SU-DHL-6 (cell line): ENCODE measurements around the gene PDXP.

Source experiments
- CTCF ChIP-seq: fragments of 200-600 bp; sonication (generic); IDR thresholded peaks from one replicate; pipeline ENCODE4 v1.5.1; 2017; ENCODE audit warnings: antibody characterized with exemption, mild to moderate bottlenecking, low read length, moderate library complexity; ENCODE audit not compliant: insufficient read depth, poor library complexity, severe bottlenecking
- EZH2phosphoT487 ChIP-seq: fragments of 200-600 bp; sonication (generic), shearing (Covaris generic); conservative IDR thresholded peaks from 2 replicates; pipeline ENCODE4 v1.6.1; 2018; ENCODE audit warnings: mild to moderate bottlenecking, antibody characterized with exemption, low read length, moderate library complexity, mixed read lengths

DNA sequence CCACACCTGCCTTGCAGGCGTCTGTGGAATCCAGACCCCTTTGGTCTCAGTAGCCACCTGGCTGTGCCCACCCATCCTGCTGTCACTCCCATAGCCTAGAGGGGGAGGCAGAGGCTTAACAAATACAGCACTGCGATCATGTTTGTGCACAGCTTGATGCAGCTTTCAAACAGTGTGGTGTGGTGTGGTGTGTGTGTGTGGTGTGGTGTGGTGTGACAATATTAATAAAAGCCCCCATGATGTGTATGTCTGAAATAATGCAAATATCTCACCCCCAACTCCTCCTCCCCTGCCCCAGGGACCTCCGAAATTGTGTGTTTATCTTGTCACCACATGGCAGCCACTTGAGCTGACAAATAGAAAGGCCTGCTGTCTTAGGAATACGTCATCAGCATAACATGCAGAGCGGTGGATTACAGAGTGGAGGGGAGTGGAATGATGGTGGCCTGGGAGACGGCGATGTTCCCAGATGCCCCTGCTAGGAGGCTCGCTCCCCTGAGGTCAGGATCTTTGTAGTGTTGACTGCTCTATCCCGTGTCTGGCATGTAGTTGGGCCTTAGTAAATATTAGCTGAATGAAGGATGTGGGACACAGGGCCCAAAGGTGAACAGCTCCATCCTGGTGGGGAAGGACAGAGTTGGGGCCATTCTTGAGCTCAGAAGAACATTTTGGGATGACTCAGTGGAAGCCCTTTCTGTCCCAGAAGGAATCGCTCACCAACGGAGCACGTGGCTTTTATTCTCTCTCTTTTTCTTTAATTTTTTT lies 2.8 kb downstream of the PDXP start:
- TF ChIP-seq CTCF (peak; percentile 64), EZH2phosphoT487 (no peak)
